ENCODE measurements around the gene TNNC2.

GRCh38 chr20:45780159-45780558 lies 47.0 kb downstream of the TNNC2 start:
- TF ChIP-seq CTCF (IDR thresholded peaks at IDR 0.05; ENCODE audit: low read depth, low read length) (no peak), POLR2A (IDR thresholded peaks at IDR 0.05; ENCODE audit: extremely low read depth, insufficient read length) (no peak), MYC (IDR thresholded peaks at IDR 0.05; ENCODE audit: low read depth, low read length) (no peak)
- TF ChIP-seq, protein P1, sequence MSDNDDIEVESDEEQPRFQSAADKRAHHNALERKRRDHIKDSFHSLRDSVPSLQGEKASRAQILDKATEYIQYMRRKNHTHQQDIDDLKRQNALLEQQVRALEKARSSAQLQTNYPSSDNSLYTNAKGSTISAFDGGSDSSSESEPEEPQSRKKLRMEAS (IDR thresholded peaks at IDR 0.05; ENCODE audit: low read depth, low read length) = no peak
